ENCODE data around the gene SYT7.

- TF ChIP-seq CTCF (IDR thresholded peaks at IDR 0.05) (no peak), POLR2A (IDR thresholded peaks at IDR 0.05) (no peak)
Measured at GRCh38 chr11:61613051-61613450, 32.2 kb upstream of the SYT7 start.
